ENCODE data around the gene NT5M.

Gene NT5M

GRCh38 chr17:17280613-17281549 is 22.3 kb upstream of the NT5M start, which contains the start of gene COPS3:
Gene COPS3 (minus strand): TSS chr17:17281246. CDS start chr17:17281186, 60 bp downstream.
- H3K4me1 ChIP-seq (ENCODE audit: control insufficient read depth in 1 of 2, insufficient read depth in 1 of 2, low read depth in 1 of 2, low read length in 1 of 2): peaks cover 47 to 60% of the 10 kb centered on the region in 2 experiments
- peak within 1 kb of the TSS; percentile 86 to 98 for H3K4me3 ChIP-seq (ENCODE audit: low read depth in 1 of 2, low read length in 1 of 2)
- TF ChIP-seq CTCF (IDR thresholded peaks at IDR 0.05): peak; percentile 35
- H3K27me3 ChIP-seq: no peaks in the 10 kb centered on the region
- H3K9me3 ChIP-seq: no peaks in the 10 kb centered on the region
- no peaks in the 10 kb centered on the region for H3K36me3 ChIP-seq
- peak within 1 kb of the TSS; percentile 90 for H3K27ac ChIP-seq

- Histone ChIP-seq H3K27ac (no peak overlapping the region), H3K27me3 (no peaks in the 10 kb centered on the region), H3K4me3 (ENCODE audit: low read depth in 1 of 2, low read length in 1 of 2) (no peak overlapping the region), H3K36me3 (no peaks in the 10 kb centered on the region), H3K4me1 (ENCODE audit: control insufficient read depth in 1 of 2, insufficient read depth in 1 of 2, low read depth in 1 of 2, low read length in 1 of 2) (peaks cover 11 to 18% of the 10 kb centered on the region in 2 experiments), H3K9me3 (no peaks in the 10 kb centered on the region)
- TF ChIP-seq CTCF (IDR thresholded peaks at IDR 0.05): no peak
These were observed 17.2 kb upstream of the NT5M start for GRCh38 chr17:17285951-17286350.

GRCh38 chr17:17289086-17289485 is 14.1 kb upstream of the NT5M start:
- Histone ChIP-seq H3K27ac (no peak overlapping the region), H3K4me3 (ENCODE audit: low read depth in 1 of 2, low read length in 1 of 2) (no peak overlapping the region), H3K27me3 (no peaks in the 10 kb centered on the region), H3K36me3 (no peaks in the 10 kb centered on the region), H3K4me1 (ENCODE audit: control insufficient read depth in 1 of 2, insufficient read depth in 1 of 2, low read depth in 1 of 2, low read length in 1 of 2) (no peaks in the 10 kb centered on the region), H3K9me3 (no peaks in the 10 kb centered on the region)
- TF ChIP-seq CTCF (IDR thresholded peaks at IDR 0.05): no peak

- H3K4me1 ChIP-seq (ENCODE audit: control insufficient read depth in 1 of 2, insufficient read depth in 1 of 2, low read depth in 1 of 2, low read length in 1 of 2): no peaks in the 10 kb centered on the region
- TF ChIP-seq CTCF (IDR thresholded peaks at IDR 0.05): no peak
- H3K27me3 ChIP-seq: no peaks in the 10 kb centered on the region
- H3K9me3 ChIP-seq: no peaks in the 10 kb centered on the region
- no peaks in the 10 kb centered on the region for H3K36me3 ChIP-seq
- H3K27ac ChIP-seq: no peak overlapping the region
- H3K4me3 ChIP-seq (ENCODE audit: low read depth in 1 of 2, low read length in 1 of 2): no peak overlapping the region
These were observed 13.5 kb upstream of the NT5M start for GRCh38 chr17:17289701-17290100.

- H3K27ac ChIP-seq: no peak overlapping the region
- H3K4me1 ChIP-seq (ENCODE audit: control insufficient read depth in 1 of 2, insufficient read depth in 1 of 2, low read depth in 1 of 2, low read length in 1 of 2): no peaks in the 10 kb centered on the region
- no peak overlapping the region for H3K4me3 ChIP-seq (ENCODE audit: low read depth in 1 of 2, low read length in 1 of 2)
- no peaks in the 10 kb centered on the region for H3K9me3 ChIP-seq
- no peaks in the 10 kb centered on the region for H3K36me3 ChIP-seq
- TF ChIP-seq CTCF (IDR thresholded peaks at IDR 0.05): no peak
- no peaks in the 10 kb centered on the region for H3K27me3 ChIP-seq
These were observed 8.0 kb upstream of the NT5M start for GRCh38 chr17:17295141-17295540.
